Ectodermal cell (in vitro differentiated cells): ENCODE measurements around the gene VIL1.

Experiments used
- H3K27ac ChIP-seq: 2 replicates; pipeline ENCODE4 v1.7.0; 2013; ENCODE audit warnings: mild to moderate bottlenecking, low read depth, low read length; ENCODE audit not compliant: insufficient read depth, poor library complexity, severe bottlenecking
- H3K27me3 ChIP-seq: 2 replicates; pipeline ENCODE4 v1.7.0; 2013; ENCODE audit warnings: mild to moderate bottlenecking, low read length; ENCODE audit not compliant: insufficient read depth, control insufficient read depth, poor library complexity, severe bottlenecking
- H3K36me3 ChIP-seq: one replicate; pipeline ENCODE4 v1.7.0; 2013; ENCODE audit warnings: low read length; ENCODE audit not compliant: control insufficient read depth, insufficient read depth
- H3K4me1 ChIP-seq: one replicate; pipeline ENCODE4 v1.7.0; 2013; ENCODE audit warnings: low read length; ENCODE audit not compliant: control insufficient read depth, insufficient read depth
- H3K4me3 ChIP-seq: 2 replicates; pipeline ENCODE4 v1.7.0; 2013; ENCODE audit warnings: low read depth, low read length, control low read depth; ENCODE audit not compliant: insufficient read depth
- H3K9me3 ChIP-seq: 2 replicates; pipeline ENCODE4 v1.7.0; 2013; ENCODE audit warnings: mild to moderate bottlenecking, low read length, moderate library complexity; ENCODE audit not compliant: control insufficient read depth
- WGBS, 2 experiments: methylation state at CpG; one replicate each; pipeline ENCODE4 v1.1.7; 2013; ENCODE audit warnings: missing lambda C conversion rate in 2 of 2; 5-methylcytosine and 5-hydroxymethylcytosine counted together

The VIL1 gene

GRCh38 chr2:218500501-218501060 is 81.7 kb downstream of the VIL1 start:
- Histone ChIP-seq H3K4me1 (no peaks in the 10 kb centered on the region), H3K4me3 (no peak overlapping the region), H3K9me3 (no peaks in the 10 kb centered on the region), H3K27me3 (no peaks in the 10 kb centered on the region), H3K27ac (no peak overlapping the region), H3K36me3 (peaks cover 4% of the 10 kb centered on the region)
- 90% methylated on average over 10 of the region's 10 CpGs for WGBS, 2 experiments

DNA sequence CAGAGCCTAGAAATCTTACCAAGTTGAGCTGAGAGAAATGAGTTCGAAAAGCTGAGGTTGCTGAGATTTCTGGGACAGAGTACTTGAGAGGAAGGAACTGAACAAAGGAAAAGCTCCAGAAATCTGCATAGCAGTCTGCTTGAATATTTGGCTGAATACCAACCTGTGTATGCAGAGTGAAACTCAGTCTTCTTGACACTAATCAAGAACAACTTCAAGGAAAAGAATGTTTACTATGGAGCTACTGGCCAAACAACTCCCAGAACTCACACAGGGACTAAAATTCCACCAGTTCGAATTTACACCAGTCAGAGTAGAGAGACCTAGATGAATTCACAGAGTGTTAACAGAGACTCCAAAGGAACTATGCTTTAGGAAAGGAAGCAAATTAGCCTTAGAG is 82.7 kb downstream of the VIL1 start:
- no peaks in the 10 kb centered on the region for H3K4me1 ChIP-seq
- WGBS, 2 experiments = 78 to 91% methylated on average over 2 of the region's 2 CpGs
- H3K27ac ChIP-seq = no peak overlapping the region
- no peaks in the 10 kb centered on the region for H3K9me3 ChIP-seq
- H3K36me3 ChIP-seq = peaks cover 4% of the 10 kb centered on the region
- H3K4me3 ChIP-seq = no peak overlapping the region
- no peaks in the 10 kb centered on the region for H3K27me3 ChIP-seq
